GM18520 (cell line): ENCODE results near the gene GPHN.

Experiments used
- ATAC-seq: cut with Tn5 transposase; IDR thresholded peaks from one replicate; pipeline ENCODE4 v1.9.1; 2021; ENCODE audit not compliant: unreplicated experiment

The GPHN gene

DNA sequence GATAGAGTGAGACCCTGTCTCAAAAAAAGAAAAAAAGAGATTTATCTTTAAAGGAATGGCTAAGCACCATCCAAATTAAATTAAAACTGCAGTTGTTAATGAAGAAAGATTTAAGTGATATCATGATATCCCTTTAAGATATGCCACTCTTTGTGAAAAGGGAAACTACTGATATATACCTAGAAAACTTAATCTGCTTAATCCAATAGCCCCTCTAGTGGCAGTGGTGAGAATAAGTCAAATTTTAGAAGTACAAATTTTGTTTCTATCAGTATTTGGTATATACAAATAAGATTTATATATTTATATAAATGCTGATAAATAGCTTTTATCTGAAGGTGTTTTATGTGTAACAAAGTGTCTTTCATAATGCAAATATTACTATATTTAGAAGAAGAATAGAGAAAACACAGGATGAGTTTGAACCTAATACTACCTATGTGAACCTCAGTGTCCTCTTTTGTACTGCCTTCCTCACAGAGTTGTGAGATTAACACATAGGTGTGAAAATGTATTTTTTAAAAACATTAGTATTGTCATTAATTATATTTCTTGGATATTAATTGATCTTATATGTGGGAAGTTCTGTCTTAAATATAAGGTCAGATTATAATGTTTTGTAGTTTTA is 629.9 kb downstream of the GPHN start:
- no peak for ATAC-seq

DNA sequence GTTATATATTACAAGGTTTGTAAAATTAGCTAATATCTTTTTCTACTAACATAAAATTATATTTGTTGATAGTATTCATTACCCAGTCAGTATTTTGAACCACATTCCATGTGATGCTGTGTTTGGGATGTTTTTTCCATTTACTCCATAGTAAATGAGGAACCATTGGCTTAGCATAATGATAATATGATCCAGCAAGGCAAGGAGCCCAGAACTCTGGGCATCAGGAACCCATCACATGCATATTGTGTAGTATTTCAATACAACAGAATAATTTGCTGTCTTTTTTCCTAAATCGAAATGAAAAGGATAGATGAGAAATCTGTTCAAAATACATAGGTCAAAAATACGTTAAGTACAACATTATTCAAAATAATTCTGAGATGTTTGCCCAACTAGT is 632.6 kb downstream of the GPHN start:
- ATAC-seq: no peak

DNA sequence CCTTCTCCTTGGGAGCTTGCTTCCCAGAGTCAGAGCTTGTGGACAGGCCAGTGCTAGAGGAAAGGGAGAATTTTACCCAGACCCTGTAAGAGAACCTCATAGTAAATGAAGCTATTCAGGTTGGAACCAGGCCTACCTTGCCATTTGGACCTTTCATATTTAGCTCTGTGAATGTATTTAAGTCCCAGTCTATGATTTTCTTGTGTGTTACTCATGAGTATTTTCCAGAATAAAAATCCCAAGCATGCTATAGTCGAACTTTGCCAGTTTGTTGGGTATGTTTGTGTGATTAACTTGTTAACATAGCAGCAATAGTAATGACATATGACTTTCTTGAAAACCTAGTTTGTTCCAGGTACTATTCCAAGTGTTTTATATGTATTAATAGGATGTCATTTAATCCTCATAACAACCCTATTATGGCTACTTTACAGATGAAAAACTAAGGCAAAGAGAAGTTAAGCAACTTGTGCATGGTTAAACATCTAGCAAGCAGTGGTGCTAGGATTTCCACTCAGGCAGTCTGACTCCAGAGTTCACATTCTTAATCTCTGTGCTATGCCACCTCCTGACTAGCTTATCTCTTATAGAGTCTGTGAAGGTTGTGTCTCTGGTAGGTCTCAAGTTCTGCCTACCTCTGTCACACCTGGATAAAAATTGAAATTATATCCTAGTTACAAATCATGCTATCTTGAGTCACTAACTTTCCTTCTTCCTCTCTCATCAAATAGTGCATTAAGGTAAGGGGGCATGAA is 633.4 kb downstream of the GPHN start:
- no peak for ATAC-seq

- no peak for ATAC-seq
Observed at GRCh38 chr14:67151082-67151666, 643.2 kb downstream of the GPHN start.

DNA sequence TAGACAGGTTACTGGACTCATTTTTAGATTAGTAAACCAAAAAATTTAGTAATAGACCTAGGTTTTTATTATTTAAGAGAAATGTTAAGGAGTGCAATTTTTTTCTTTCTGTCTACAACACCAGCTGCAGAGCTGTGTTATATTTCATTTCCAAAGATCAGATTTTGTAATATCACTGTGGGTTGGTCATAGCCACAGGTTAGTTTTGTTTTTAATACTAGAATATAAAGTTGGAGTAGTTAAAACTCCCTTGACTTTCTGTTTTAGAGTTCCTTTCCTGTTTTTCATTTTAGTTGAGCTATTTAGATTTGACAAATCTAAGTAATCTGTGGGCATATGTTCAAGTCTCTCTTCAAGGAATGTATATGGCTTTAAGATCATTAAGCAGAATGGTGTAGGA is 650.6 kb downstream of the GPHN start:
- ATAC-seq: no peak

- no peak for ATAC-seq
Observed at GRCh38 chr14:67162385-67162784, 654.4 kb downstream of the GPHN start.

DNA sequence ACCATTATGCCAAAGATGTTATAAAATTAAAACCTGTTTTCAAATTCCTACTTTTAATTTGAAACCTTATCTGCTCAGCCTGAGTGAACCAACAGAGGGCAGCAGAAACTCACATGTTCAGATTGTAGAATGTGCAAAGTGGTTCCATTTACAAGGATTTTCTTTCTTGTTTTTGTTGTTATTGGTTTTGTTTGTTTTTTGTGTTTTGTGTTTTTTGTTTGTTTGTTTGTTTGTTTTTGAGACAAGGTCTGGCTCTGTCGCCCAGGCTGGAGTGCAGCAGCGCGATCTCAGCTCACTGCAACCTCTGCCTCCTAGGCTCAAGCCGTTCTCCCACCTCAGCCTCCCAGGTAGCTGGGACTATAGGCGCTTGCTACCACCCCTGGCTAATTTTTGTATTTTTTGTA is 658.5 kb downstream of the GPHN start:
- ATAC-seq: no peak

DNA sequence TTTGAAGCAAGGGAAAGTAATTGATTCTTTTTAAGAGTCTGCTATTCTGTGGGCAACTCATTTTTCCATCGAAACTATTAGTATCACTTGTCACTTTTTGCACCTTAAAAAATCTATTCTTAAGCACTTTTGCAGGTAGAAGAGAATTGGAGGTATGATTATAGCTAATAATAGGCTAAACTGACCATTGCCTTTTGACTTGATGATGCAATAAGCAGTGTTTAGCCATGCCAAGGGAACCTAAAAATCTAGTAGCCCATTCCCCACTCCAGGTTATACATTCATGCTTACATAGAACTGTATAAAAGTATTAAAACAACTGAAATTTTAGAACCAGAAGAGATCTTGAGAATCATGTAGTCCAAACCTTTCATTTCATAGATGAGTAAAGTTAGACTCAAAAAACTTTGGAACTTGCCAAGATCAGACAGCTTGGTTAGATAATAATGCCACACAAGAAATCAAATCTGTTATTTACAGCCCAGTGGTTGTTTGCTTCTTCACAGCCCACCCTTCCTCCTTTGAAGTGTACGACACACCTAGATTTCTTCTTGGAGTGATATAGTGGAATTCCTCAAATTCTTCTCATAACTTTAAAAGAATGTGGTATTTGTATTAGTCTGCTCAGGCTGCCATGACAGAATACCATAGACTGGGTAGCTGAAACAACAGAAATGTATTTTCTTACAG is 659.6 kb downstream of the GPHN start:
- ATAC-seq: no peak

- ATAC-seq: no peak
Observed at GRCh38 chr14:67168110-67168441, 660.1 kb downstream of the GPHN start.

DNA sequence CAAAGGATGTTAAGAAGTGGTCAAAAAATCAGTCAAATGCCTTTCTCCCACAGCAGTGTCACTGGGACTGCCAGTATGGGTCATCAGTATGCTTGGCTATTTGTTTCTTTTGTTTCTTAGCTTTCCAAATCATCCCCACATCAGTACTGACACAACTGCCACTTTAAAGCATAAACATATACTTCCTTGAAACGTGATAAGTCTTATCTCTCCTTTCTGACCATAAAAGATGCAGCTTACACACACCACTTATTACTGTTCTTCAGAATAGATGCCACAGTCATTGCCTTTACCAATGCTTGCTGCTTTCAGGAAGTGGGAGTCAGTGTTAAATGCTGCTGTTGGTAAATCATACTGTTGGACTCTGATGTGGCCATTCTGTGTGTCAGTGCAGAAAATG is 662.7 kb downstream of the GPHN start:
- no peak for ATAC-seq

DNA sequence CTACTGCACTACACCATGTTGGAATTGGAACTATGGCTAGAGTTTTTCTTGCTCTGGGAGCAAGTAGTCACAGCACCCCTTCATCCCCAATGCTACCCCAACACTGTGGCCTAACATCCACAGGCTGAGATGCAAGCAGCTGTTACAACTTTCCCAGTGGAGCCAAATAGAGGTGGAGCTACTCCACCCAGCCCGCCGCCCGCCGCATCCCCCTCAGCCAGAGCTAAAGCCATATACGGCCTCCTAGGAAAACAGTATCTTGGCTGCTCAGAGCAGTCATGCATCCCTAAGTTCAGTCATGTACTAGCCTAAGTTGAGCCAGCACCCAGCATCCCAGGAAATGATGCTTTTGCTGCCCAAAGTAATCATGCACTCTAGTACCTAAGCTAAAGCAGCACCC is 664.1 kb downstream of the GPHN start:
- ATAC-seq: no peak

GRCh38 chr14:67172520-67172919 is 664.6 kb downstream of the GPHN start:
- ATAC-seq: no peak

- no peak for ATAC-seq
Observed at GRCh38 chr14:67173719-67174118, 665.8 kb downstream of the GPHN start.

DNA sequence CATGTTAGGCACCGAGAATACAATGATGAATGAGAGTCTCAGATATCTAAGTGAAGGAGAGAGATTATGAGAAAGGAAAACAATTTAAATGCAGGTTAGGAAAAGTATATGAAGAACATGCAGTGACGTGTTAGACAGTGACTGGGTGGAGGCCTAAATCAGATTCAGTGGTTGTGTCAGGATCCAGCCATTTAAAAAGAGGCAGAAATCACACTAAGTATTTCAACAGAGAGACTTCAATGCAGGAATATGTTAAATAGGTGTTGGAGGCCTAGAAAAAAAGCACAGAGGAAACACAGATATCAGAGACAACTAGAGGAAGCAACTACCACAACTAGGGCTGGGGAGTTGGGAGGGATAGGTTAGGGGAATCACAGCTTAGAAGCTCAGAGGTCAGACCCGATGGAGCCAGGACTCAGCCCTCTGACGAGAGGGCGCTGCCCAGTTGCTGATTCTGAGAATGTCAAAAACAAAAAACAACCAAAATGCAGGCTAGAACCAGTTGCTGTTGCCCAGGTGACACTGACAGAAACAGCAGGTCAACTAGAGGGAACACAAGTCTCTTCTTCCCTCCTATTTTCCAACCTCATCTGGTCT is 678.3 kb downstream of the GPHN start:
- no peak for ATAC-seq

DNA sequence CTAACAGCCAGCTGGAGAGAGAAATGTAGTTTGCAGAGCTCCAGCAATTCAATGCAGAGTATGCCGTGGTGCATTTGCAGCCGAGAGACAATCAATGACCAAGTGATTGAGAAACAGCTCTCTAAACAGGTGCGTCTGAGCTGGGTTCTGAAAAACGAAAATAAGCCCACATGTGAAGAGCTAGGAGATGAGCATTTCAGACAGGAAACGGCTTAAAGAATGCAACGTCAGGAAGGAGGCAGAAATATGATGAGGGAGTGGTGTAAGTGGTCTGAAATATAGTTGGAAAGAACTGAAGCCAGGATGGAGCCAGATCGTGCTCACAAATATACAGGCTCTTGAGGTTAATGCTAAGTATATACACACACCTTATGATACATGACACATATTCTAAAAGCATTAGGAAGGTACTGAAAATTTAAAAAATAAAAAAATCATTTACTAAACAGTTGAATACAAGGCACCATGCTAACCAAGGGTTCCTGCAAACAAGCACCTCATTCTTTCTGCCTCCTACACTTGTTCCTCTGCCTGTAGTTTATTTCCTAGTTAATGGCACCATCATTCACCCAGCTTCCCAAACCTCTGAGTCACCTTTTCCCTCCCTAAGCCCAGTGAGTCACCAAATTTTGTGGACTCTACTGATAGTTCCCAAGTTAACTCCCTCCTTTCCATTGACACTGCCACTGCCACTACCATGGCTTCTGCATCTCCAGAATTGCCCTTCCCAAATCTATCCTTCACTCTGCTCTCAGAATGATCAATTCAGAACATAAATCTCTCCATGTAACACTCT is 679.0 kb downstream of the GPHN start:
- no peak for ATAC-seq

- no peak for ATAC-seq
Observed at GRCh38 chr14:67187826-67188225, 679.9 kb downstream of the GPHN start.

DNA sequence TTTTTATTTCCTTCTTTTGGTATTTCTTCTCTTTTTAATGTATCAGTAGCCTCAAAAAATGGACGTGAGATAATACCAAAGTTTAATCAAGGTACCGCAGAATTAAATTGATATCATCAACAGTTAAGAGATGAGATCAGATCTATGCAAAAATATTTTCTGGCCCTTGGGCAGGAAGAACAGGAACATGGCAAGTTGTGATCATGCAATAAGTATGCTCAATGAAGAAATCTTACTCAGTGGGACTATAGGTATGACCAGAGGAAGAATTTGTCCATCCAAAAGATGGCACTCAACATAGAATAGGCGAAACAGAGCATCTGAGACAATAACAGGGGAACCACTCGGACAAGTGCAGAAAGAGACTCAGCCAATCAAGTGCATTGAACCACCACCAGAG is 680.4 kb downstream of the GPHN start:
- no peak for ATAC-seq

DNA sequence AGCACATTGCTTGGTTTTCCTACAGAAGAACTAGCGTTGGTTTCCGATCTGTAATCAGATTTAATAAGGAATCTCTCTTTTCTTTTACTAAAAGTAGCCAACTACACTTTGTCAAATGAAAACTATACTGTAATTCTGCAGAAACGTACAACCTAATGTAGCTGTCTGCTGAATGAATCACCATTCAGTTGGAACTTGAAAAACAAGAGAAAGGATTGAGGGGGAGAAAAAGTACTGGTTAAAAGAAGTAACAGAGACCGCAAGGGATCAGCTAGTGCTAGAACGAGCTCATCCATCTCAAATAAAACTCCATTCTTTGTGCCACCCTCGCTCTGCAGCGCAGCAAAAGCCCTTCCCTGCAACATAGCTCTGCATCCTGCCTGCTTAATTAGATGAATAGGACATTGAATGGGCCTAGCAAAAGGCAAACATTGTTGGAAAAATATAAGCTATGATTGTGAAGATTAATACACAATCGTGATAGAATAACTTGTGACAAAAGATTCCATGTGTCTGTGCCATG is 683.9 kb downstream of the GPHN start:
- no peak for ATAC-seq

- ATAC-seq: no peak
Observed at GRCh38 chr14:67192366-67192765, 684.4 kb downstream of the GPHN start.

DNA sequence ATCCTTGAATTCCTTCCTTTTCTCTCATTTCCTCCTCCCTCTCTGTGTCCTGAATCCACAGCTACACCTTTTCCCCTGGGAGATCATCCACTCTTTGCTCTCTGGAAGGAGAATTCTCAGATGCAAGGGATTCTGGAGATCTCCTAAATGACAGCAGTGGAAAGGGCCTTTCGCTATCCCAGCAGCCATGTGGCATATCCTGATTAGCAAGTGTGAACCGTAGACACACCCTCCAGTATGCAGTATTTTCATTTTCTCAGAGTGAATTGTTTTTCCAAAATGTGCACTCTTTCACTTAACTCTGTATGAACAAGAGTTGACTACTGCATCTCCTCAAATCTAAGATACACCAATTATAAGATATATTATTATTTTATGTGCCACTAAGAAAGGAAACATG is 687.3 kb downstream of the GPHN start:
- no peak for ATAC-seq

- ATAC-seq: no peak
Observed at GRCh38 chr14:67199016-67199415, 691.1 kb downstream of the GPHN start.
